HEK293 (cell line): ENCODE results near the gene NPTX1.
A peak's percentile ranks its signal among the peaks of the same experiment; 100 is the strongest.

Experiments
- GLI2 ChIP-seq: fragments of 450-650 bp; formaldehyde crosslinking; IDR thresholded peaks from 2 replicates; pipeline ENCODE4; 2017; ENCODE audit warnings: missing biosample characterization, missing genetic modification characterization, low read depth, borderline replicate concordance
- KLF10 ChIP-seq: fragments of 450-650 bp; IDR thresholded peaks from 2 replicates; pipeline ENCODE4 v1.5.1; 2018; ENCODE audit warnings: missing biosample characterization, mild to moderate bottlenecking, missing genetic modification characterization
- KLF16 ChIP-seq: fragments of 450-650 bp; formaldehyde crosslinking; IDR thresholded peaks from 2 replicates; pipeline ENCODE4 v1.5.1; 2017; ENCODE audit warnings: missing biosample characterization, missing genetic modification characterization
- KLF8 ChIP-seq: fragments of 450-650 bp; formaldehyde crosslinking; IDR thresholded peaks from 2 replicates; pipeline ENCODE4 v1.5.1; 2016; ENCODE audit warnings: missing biosample characterization, missing genetic modification characterization
- PRDM10 ChIP-seq: fragments of 450-650 bp; formaldehyde crosslinking; IDR thresholded peaks from 2 replicates; pipeline ENCODE4 v1.5.1; 2016; ENCODE audit warnings: missing biosample characterization, missing genetic modification characterization
- SALL2 ChIP-seq: fragments of 450-650 bp; formaldehyde crosslinking; IDR thresholded peaks from 2 replicates; pipeline ENCODE4 v1.5.0; 2017; ENCODE audit warnings: missing biosample characterization, mild to moderate bottlenecking, missing genetic modification characterization, borderline replicate concordance
- SCRT2 ChIP-seq: fragments of 450-650 bp; formaldehyde crosslinking; IDR thresholded peaks from 2 replicates; pipeline ENCODE4 v1.5.1; 2016; ENCODE audit warnings: missing biosample characterization, missing genetic modification characterization
- YY1 ChIP-seq: fragments of 450-650 bp; formaldehyde crosslinking; IDR thresholded peaks from 2 replicates; pipeline ENCODE4 v1.5.1; 2018; ENCODE audit warnings: missing biosample characterization, missing genetic modification characterization
- ZBTB20 ChIP-seq: fragments of 450-650 bp; formaldehyde crosslinking; IDR thresholded peaks from 2 replicates; pipeline ENCODE4 v1.5.1; 2016; ENCODE audit warnings: missing biosample characterization, missing genetic modification characterization
- ZBTB44 ChIP-seq: fragments of 450-650 bp; IDR thresholded peaks from 2 replicates; pipeline ENCODE4 v1.5.1; 2018; ENCODE audit warnings: missing biosample characterization, mild to moderate bottlenecking, missing genetic modification characterization
- ZFP69B ChIP-seq: fragments of 450-650 bp; formaldehyde crosslinking; IDR thresholded peaks from 2 replicates; pipeline ENCODE4 v1.5.1; 2016; ENCODE audit warnings: missing biosample characterization, missing genetic modification characterization
- ZNF155 ChIP-seq: fragments of 450-650 bp; formaldehyde crosslinking; IDR thresholded peaks from 2 replicates; pipeline ENCODE4 v1.5.1; 2016; ENCODE audit warnings: missing biosample characterization, missing genetic modification characterization
- ZNF175 ChIP-seq: fragments of 450-650 bp; formaldehyde crosslinking; IDR thresholded peaks from 2 replicates; pipeline ENCODE4 v1.5.1; 2016; ENCODE audit warnings: missing biosample characterization, missing genetic modification characterization
- ZNF2 ChIP-seq: fragments of 450-650 bp; formaldehyde crosslinking; IDR thresholded peaks from 2 replicates; pipeline ENCODE4 v1.5.1; 2016; ENCODE audit warnings: missing biosample characterization, missing genetic modification characterization
- ZNF211 ChIP-seq: fragments of 450-650 bp; formaldehyde crosslinking; IDR thresholded peaks from 2 replicates; pipeline ENCODE4 v1.5.1; 2016; ENCODE audit warnings: low read depth, missing biosample characterization, missing genetic modification characterization
- ZNF24 ChIP-seq: fragments of 450-650 bp; formaldehyde crosslinking; IDR thresholded peaks from 2 replicates; pipeline ENCODE4 v1.5.1; 2016; ENCODE audit warnings: missing biosample characterization, missing genetic modification characterization
- ZNF26 ChIP-seq: fragments of 450-650 bp; formaldehyde crosslinking; IDR thresholded peaks from 2 replicates; pipeline ENCODE4 v1.5.1; 2016; ENCODE audit warnings: missing biosample characterization, missing genetic modification characterization
- ZNF341 ChIP-seq: fragments of 450-650 bp; formaldehyde crosslinking; IDR thresholded peaks from 2 replicates; pipeline ENCODE4; 2016; ENCODE audit warnings: low read depth, missing biosample characterization, missing genetic modification characterization
- ZNF404 ChIP-seq: fragments of 450-650 bp; formaldehyde crosslinking; IDR thresholded peaks from 2 replicates; pipeline ENCODE4 v1.5.1; 2017; ENCODE audit warnings: missing biosample characterization, missing genetic modification characterization
- ZNF473 ChIP-seq: fragments of 450-650 bp; formaldehyde crosslinking; IDR thresholded peaks from 2 replicates; pipeline ENCODE4 v1.5.1; 2017; ENCODE audit warnings: missing biosample characterization, missing genetic modification characterization
- ZNF488 ChIP-seq: fragments of 450-650 bp; formaldehyde crosslinking; IDR thresholded peaks from 2 replicates; pipeline ENCODE4 v1.5.1; 2016; ENCODE audit warnings: missing biosample characterization, missing genetic modification characterization
- ZNF555 ChIP-seq: fragments of 450-650 bp; formaldehyde crosslinking; conservative IDR thresholded peaks from 2 replicates; pipeline ENCODE4 v1.5.1; 2017; ENCODE audit warnings: missing biosample characterization, mild to moderate bottlenecking, missing genetic modification characterization, inconsistent platforms
- ZNF561 ChIP-seq: fragments of 450-650 bp; IDR thresholded peaks from 2 replicates; pipeline ENCODE4 v1.5.1; 2018; ENCODE audit warnings: missing biosample characterization, missing genetic modification characterization, borderline replicate concordance
- ZNF621 ChIP-seq: fragments of 450-650 bp; formaldehyde crosslinking; IDR thresholded peaks from 2 replicates; pipeline ENCODE4 v1.5.1; 2017; ENCODE audit warnings: missing biosample characterization, missing genetic modification characterization
- ZNF626 ChIP-seq: fragments of 450-650 bp; sonication (Bioruptor Pico); formaldehyde crosslinking; IDR thresholded peaks from 2 replicates; pipeline ENCODE4 v1.5.1; 2018; ENCODE audit warnings: missing biosample characterization, missing genetic modification characterization, inconsistent platforms
- ZNF639 ChIP-seq: fragments of 450-650 bp; formaldehyde crosslinking; IDR thresholded peaks from 2 replicates; pipeline ENCODE4 v1.5.1; 2016; ENCODE audit warnings: missing biosample characterization, missing genetic modification characterization
- ZNF747 ChIP-seq: fragments of 450-650 bp; formaldehyde crosslinking; IDR thresholded peaks from 2 replicates; pipeline ENCODE4 v1.5.1; 2016; ENCODE audit warnings: missing biosample characterization, missing genetic modification characterization
- ZNF768 ChIP-seq: fragments of 450-650 bp; formaldehyde crosslinking; IDR thresholded peaks from 2 replicates; pipeline ENCODE4 v1.5.1; 2018; ENCODE audit warnings: missing biosample characterization, mild to moderate bottlenecking, missing genetic modification characterization
- ZNF785 ChIP-seq: fragments of 450-650 bp; formaldehyde crosslinking; IDR thresholded peaks from 2 replicates; pipeline ENCODE4 v1.5.1; 2016; ENCODE audit warnings: missing biosample characterization, missing genetic modification characterization
- ZNF843 ChIP-seq: fragments of 450-650 bp; formaldehyde crosslinking; IDR thresholded peaks from 2 replicates; pipeline ENCODE4 v1.5.1; 2016; ENCODE audit warnings: missing biosample characterization, missing genetic modification characterization
- ZSCAN5A ChIP-seq: fragments of 450-650 bp; formaldehyde crosslinking; IDR thresholded peaks from 2 replicates; pipeline ENCODE4 v1.5.1; 2016; ENCODE audit warnings: missing biosample characterization, missing genetic modification characterization

NPTX1 gene

GRCh38 chr17:80476877-80477646, 655 bp upstream of the NPTX1 start (continued):
- TF ChIP-seq ZNF2 (tag by site-specific recombination) (peak; percentile 42; the same call in 1 of the 2 replicates), ZNF639 (no peak), ZNF211 (tag by site-specific recombination) (no peak), ZNF341 (tag by site-specific recombination) (peak; percentile 27; the same call in 1 of the 2 replicates), ZNF785 (tag by site-specific recombination) (no peak), ZNF175 (tag by site-specific recombination) (no peak), ZNF768 (no peak), ZNF488 (tag by site-specific recombination) (no peak), ZBTB44 (tag by site-specific recombination) (no peak), ZNF155 (tag by site-specific recombination) (no peak), ZFP69B (tag by site-specific recombination) (peak; percentile 93), PRDM10 (tag by site-specific recombination) (peak; percentile 80), ZNF747 (tag by site-specific recombination) (no peak), SCRT2 (tag by site-specific recombination) (no peak), ZNF621 (tag by site-specific recombination) (no peak), ZNF404 (tag by site-specific recombination) (no peak), ZNF24 (tag by site-specific recombination) (0 out of 2 replicates have a peak, but pooled peaks have one; percentile 25), KLF16 (tag by site-specific recombination) (peak; percentile 62), ZBTB20 (peak; percentile 93), ZNF555 (tag by site-specific recombination) (no peak), YY1 (tag by site-specific recombination) (no peak), SALL2 (tag by site-specific recombination) (no peak), GLI2 (no peak), ZNF26 (tag by site-specific recombination) (no peak), ZNF473 (tag by site-specific recombination) (no peak), ZNF626 (tag by site-specific recombination) (no peak), KLF10 (tag by site-specific recombination) (no peak), ZSCAN5A (tag by site-specific recombination) (no peak), KLF8 (peak; percentile 60; the same call in 1 of the 2 replicates), ZNF561 (peak; percentile 12; the same call in 1 of the 2 replicates), ZNF843 (tag by site-specific recombination) (no peak)
